ENCODE measurements around the gene OR8B4. TPM values are rescaled to one million over a fixed set of nuclear protein-coding genes. Genes with fewer than 3 reads are reported as not detected.

Gene OR8B4
- total and polyA plus RNA-seq, 8 donors, result not detected

DNA sequence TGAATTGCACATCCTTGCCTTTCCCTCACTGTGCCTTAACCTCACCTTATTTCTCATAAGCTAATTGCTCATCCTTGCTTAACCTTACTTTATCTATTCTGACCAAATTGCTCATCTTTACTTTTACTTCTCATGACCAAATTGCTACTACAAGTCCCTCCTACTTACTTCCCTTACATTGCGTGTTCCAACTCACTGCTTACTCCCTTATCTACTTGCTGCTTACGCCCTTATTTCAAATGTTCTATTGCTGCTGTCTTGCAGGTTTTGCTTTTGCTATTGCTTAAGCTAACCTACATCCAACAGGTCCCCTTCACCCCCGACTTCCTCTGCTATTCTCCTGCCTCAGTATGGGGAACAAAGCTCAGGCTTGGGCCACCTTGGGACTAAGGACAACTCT, 48.4 kb downstream of the OR8B4 start:
- Histone ChIP-seq H3K27ac (no peak overlapping the region), H3K4me1 (no peaks in the 10 kb centered on the region), H3K36me3 (no peaks in the 10 kb centered on the region), H3K4me3 (no peak overlapping the region), H3K9me3 (no peaks in the 10 kb centered on the region), H3K27me3 (no peaks in the 10 kb centered on the region)
- TF ChIP-seq, protein P1, sequence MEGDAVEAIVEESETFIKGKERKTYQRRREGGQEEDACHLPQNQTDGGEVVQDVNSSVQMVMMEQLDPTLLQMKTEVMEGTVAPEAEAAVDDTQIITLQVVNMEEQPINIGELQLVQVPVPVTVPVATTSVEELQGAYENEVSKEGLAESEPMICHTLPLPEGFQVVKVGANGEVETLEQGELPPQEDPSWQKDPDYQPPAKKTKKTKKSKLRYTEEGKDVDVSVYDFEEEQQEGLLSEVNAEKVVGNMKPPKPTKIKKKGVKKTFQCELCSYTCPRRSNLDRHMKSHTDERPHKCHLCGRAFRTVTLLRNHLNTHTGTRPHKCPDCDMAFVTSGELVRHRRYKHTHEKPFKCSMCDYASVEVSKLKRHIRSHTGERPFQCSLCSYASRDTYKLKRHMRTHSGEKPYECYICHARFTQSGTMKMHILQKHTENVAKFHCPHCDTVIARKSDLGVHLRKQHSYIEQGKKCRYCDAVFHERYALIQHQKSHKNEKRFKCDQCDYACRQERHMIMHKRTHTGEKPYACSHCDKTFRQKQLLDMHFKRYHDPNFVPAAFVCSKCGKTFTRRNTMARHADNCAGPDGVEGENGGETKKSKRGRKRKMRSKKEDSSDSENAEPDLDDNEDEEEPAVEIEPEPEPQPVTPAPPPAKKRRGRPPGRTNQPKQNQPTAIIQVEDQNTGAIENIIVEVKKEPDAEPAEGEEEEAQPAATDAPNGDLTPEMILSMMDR (IDR thresholded peaks at IDR 0.05), result no peak
- no peak for DNase-seq
- ATAC-seq, result no peak
- intact Hi-C loops (cut with DNase I), result no loop called here

Other genes starting within 250 kb of the OR8B4 start
- not detected for gene OR10D3, start 241.5 kb downstream of the OR8B4 start, total RNA-seq
- gene OR10D3, start 241.5 kb downstream of the OR8B4 start, polyA plus RNA-seq (ENCODE audit: insufficient read length in 6 of 6), result not detected
- not detected for gene OR8G1, start 183.8 kb downstream of the OR8B4 start, total RNA-seq
- gene OR8G1, start 183.8 kb downstream of the OR8B4 start, polyA plus RNA-seq (ENCODE audit: insufficient read length in 6 of 6), result under 1 TPM in 1 of 6 donors, not detected in 5; 0.04 TPM
- gene OR8G5, start 168.5 kb downstream of the OR8B4 start, total RNA-seq, result not detected
- not detected for gene OR8G5, start 168.5 kb downstream of the OR8B4 start, polyA plus RNA-seq (ENCODE audit: insufficient read length in 6 of 6)
- not detected for gene OR8D1, start 110.9 kb downstream of the OR8B4 start, total RNA-seq
- gene OR8D1, start 110.9 kb downstream of the OR8B4 start, polyA plus RNA-seq (ENCODE audit: insufficient read length in 6 of 6), result not detected
- gene OR8D2, start 104.7 kb downstream of the OR8B4 start, total RNA-seq, result not detected
- gene OR8D2, start 104.7 kb downstream of the OR8B4 start, polyA plus RNA-seq (ENCODE audit: insufficient read length in 6 of 6), result not detected
- not detected for gene OR8B2, start 40.4 kb downstream of the OR8B4 start, total RNA-seq
- not detected for gene OR8B2, start 40.4 kb downstream of the OR8B4 start, polyA plus RNA-seq (ENCODE audit: insufficient read length in 6 of 6)
- gene OR8B3, start 25.8 kb downstream of the OR8B4 start, total RNA-seq, result not detected
- gene OR8B3, start 25.8 kb downstream of the OR8B4 start, polyA plus RNA-seq (ENCODE audit: insufficient read length in 6 of 6), result not detected
- gene OR8B8, start 20.8 kb upstream of the OR8B4 start, total RNA-seq, result not detected
- under 1 TPM in 1 of 6 donors, not detected in 5; 0.04 TPM for gene OR8B8, start 20.8 kb upstream of the OR8B4 start, polyA plus RNA-seq (ENCODE audit: insufficient read length in 6 of 6)
- not detected for gene OR8B12, start 118.8 kb upstream of the OR8B4 start, total RNA-seq
- gene OR8B12, start 118.8 kb upstream of the OR8B4 start, polyA plus RNA-seq (ENCODE audit: insufficient read length in 6 of 6), result not detected
- gene OR8A1, start 145.1 kb upstream of the OR8B4 start, total RNA-seq, result not detected
- under 1 TPM in 4 of 6 donors, not detected in 2; 0.03 to 0.04 (median 0.03) TPM for gene OR8A1, start 145.1 kb upstream of the OR8B4 start, polyA plus RNA-seq (ENCODE audit: insufficient read length in 6 of 6)
- not detected for gene PANX3, start 186.6 kb upstream of the OR8B4 start, total RNA-seq
- not detected for gene PANX3, start 186.6 kb upstream of the OR8B4 start, polyA plus RNA-seq (ENCODE audit: insufficient read length in 6 of 6)
- gene TBRG1, start 198.0 kb upstream of the OR8B4 start, total RNA-seq, result 10 to 100 TPM; 34.1 to 41.9 TPM
- gene TBRG1, start 198.0 kb upstream of the OR8B4 start, polyA plus RNA-seq (ENCODE audit: insufficient read length in 6 of 6), result 10 to 100 TPM; 30.2 to 40.9 (median 37.5) TPM
- 10 to 100 TPM; 34.6 to 71.5 TPM for gene SIAE, start 248.9 kb upstream of the OR8B4 start, total RNA-seq
- gene SIAE, start 248.9 kb upstream of the OR8B4 start, polyA plus RNA-seq (ENCODE audit: insufficient read length in 6 of 6), result 10 to 100 TPM; 13.3 to 17.5 (median 16.1) TPM
- gene SPA17, start 249.0 kb upstream of the OR8B4 start, total RNA-seq, result 1 to 10 TPM; 5.6 TPM
- gene SPA17, start 249.0 kb upstream of the OR8B4 start, polyA plus RNA-seq (ENCODE audit: insufficient read length in 6 of 6), result 10 to 100 TPM in 5 of 6 donors, 1 to 10 TPM in 1; 9.7 to 20.9 (median 16.5) TPM

All from left lung (tissue), 10 donors.